ENCODE results near the gene GOSR2. TPM values are rescaled to one million over a fixed set of nuclear protein-coding genes. Genes with fewer than 3 reads are reported as not detected.

GOSR2 gene
- total and polyA plus RNA-seq, 2 of the 13 experiments (the other 11 are each of a cell fraction or from before 2014, with no cell fraction given): 61.5 to 63.9 TPM

DNA sequence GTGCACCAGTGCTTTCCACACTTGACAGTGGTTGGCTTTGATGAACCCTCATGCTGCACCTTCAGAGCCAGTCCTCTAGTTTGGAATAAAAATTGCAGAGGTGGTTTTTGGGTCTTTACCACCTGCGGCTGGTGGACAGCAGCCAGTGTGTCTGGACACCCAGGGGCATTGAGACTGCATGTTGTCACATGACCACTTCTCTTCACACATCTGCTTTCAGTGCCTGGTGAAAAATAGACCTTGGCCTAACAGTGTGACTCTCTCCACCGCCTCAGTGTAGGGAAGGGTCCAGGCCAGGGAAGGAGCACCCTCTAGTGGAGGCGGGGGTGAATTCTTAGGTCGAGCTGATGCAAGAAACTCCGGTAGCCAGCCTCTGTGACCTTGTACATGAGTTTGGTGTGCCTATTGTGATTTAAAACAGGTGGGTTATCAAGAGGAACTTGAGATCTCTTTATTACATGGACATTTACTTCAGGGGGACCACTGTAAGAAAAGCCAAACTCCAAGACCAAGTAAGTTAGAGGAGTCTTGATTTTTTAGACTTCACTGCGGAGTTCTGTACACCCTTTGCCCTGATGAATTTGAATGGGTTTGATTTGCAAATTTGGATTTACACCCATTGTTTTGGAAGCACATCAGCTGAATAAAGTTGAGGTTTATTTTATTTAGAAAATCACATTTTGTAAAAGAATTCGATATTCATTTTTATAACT is 17.9 kb downstream of the GOSR2 start (continued):
- TF ChIP-seq CEBPB (IDR thresholded peaks at IDR 0.05; ENCODE audit: borderline replicate concordance, low read depth, low read length) (peak; percentile 73), ZNF232 (CRISPR knock-in tag; IDR thresholded peaks at IDR 0.05; ENCODE audit: borderline replicate concordance) (peak; percentile 63; the same call in 1 of the 2 replicates), FLYWCH1 (CRISPR knock-in tag; IDR thresholded peaks at IDR 0.05) (no peak), JUNB (CRISPR knock-in tag; IDR thresholded peaks at IDR 0.05; ENCODE audit: borderline replicate concordance) (no peak), TCF7 (IDR thresholded peaks at IDR 0.05; ENCODE audit: low read depth) (no peak), PRPF4 (IDR thresholded peaks at IDR 0.05; ENCODE audit: low read depth, low read length, poor library complexity, severe bottlenecking) (no peak), MED8 (CRISPR knock-in tag; IDR thresholded peaks at IDR 0.05; ENCODE audit: insufficient replicate concordance) (no peak), ZNF674 (CRISPR knock-in tag; IDR thresholded peaks at IDR 0.05; ENCODE audit: low read depth) (no peak), AHR (CRISPR knock-in tag; IDR thresholded peaks at IDR 0.05) (no peak), ZFAT (CRISPR knock-in tag; conservative IDR thresholded peaks at IDR 0.05) (no peak), SALL2 (CRISPR knock-in tag; IDR thresholded peaks at IDR 0.05) (peak; percentile 59; the same call in 1 of the 2 replicates), ZNF224 (CRISPR knock-in tag; IDR thresholded peaks at IDR 0.05) (peak; percentile 38; the same call in 1 of the 2 replicates), ZNF644 (CRISPR knock-in tag; IDR thresholded peaks at IDR 0.05; ENCODE audit: low read depth) (no peak), HMGA1 (CRISPR knock-in tag; conservative IDR thresholded peaks at IDR 0.05) (no peak), FOXO1 (CRISPR knock-in tag; IDR thresholded peaks at IDR 0.05) (0 out of 2 replicates have a peak, but pooled peaks have one; percentile 19), SOX6 (IDR thresholded peaks at IDR 0.05) (no peak), SOX6 (CRISPR knock-in tag; IDR thresholded peaks at IDR 0.05) (peak; percentile 69), CHCHD3 (CRISPR knock-in tag; IDR thresholded peaks at IDR 0.05) (no peak), RFXANK (CRISPR knock-in tag; IDR thresholded peaks at IDR 0.05) (no peak), KDM5B (CRISPR knock-in tag; IDR thresholded peaks at IDR 0.05; ENCODE audit: borderline replicate concordance) (peak; percentile 66; the same call in 1 of the 2 replicates)
- TF ChIP-seq, protein P1, sequence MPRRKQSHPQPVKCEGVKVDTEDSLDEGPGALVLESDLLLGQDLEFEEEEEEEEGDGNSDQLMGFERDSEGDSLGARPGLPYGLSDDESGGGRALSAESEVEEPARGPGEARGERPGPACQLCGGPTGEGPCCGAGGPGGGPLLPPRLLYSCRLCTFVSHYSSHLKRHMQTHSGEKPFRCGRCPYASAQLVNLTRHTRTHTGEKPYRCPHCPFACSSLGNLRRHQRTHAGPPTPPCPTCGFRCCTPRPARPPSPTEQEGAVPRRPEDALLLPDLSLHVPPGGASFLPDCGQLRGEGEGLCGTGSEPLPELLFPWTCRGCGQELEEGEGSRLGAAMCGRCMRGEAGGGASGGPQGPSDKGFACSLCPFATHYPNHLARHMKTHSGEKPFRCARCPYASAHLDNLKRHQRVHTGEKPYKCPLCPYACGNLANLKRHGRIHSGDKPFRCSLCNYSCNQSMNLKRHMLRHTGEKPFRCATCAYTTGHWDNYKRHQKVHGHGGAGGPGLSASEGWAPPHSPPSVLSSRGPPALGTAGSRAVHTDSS (CRISPR knock-in tag; conservative IDR thresholded peaks at IDR 0.05): 0 out of 2 replicates have a peak, but pooled peaks have one; percentile 48
- TF ChIP-seq, protein P2, sequence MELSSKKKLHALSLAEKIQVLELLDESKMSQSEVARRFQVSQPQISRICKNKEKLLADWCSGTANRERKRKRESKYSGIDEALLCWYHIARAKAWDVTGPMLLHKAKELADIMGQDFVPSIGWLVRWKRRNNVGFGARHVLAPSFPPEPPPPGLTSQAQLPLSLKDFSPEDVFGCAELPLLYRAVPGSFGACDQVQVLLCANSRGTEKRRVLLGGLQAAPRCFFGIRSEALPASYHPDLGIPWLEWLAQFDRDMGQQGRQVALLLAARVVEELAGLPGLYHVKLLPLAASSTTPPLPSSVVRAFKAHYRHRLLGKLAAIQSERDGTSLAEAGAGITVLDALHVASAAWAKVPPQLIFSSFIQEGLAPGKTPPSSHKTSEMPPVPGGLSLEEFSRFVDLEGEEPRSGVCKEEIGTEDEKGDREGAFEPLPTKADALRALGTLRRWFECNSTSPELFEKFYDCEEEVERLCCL (CRISPR knock-in tag; IDR thresholded peaks at IDR 0.05; ENCODE audit: borderline replicate concordance): no peak
- TF ChIP-seq, protein P3, sequence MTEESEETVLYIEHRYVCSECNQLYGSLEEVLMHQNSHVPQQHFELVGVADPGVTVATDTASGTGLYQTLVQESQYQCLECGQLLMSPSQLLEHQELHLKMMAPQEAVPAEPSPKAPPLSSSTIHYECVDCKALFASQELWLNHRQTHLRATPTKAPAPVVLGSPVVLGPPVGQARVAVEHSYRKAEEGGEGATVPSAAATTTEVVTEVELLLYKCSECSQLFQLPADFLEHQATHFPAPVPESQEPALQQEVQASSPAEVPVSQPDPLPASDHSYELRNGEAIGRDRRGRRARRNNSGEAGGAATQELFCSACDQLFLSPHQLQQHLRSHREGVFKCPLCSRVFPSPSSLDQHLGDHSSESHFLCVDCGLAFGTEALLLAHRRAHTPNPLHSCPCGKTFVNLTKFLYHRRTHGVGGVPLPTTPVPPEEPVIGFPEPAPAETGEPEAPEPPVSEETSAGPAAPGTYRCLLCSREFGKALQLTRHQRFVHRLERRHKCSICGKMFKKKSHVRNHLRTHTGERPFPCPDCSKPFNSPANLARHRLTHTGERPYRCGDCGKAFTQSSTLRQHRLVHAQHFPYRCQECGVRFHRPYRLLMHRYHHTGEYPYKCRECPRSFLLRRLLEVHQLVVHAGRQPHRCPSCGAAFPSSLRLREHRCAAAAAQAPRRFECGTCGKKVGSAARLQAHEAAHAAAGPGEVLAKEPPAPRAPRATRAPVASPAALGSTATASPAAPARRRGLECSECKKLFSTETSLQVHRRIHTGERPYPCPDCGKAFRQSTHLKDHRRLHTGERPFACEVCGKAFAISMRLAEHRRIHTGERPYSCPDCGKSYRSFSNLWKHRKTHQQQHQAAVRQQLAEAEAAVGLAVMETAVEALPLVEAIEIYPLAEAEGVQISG (CRISPR knock-in tag; IDR thresholded peaks at IDR 0.05): peak; percentile 68
- TF ChIP-seq, protein P4, sequence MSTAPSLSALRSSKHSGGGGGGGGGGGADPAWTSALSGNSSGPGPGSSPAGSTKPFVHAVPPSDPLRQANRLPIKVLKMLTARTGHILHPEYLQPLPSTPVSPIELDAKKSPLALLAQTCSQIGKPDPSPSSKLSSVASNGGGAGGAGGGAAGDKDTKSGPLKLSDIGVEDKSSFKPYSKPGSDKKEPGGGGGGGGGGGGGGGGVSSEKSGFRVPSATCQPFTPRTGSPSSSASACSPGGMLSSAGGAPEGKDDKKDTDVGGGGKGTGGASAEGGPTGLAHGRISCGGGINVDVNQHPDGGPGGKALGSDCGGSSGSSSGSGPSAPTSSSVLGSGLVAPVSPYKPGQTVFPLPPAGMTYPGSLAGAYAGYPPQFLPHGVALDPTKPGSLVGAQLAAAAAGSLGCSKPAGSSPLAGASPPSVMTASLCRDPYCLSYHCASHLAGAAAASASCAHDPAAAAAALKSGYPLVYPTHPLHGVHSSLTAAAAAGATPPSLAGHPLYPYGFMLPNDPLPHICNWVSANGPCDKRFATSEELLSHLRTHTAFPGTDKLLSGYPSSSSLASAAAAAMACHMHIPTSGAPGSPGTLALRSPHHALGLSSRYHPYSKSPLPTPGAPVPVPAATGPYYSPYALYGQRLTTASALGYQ (CRISPR knock-in tag; IDR thresholded peaks at IDR 0.05): no peak

Measured in HepG2 (cell line).